GM21717 (cell line): ENCODE measurements around the gene ST7L.
"Not testable (repeated sequence)": the region's sequence is repeated elsewhere in the genome, so short reads cannot be mapped to it uniquely, and the experiment has no call there.

ENCODE experiments used
- ATAC-seq: cut with Tn5 transposase; IDR thresholded peaks from one replicate; pipeline ENCODE4 v1.9.1; 2021; ENCODE audit warnings: mild to moderate bottlenecking, moderate library complexity; ENCODE audit not compliant: unreplicated experiment

ST7L gene

GRCh38 chr1:112502826-112503225 lies 116.1 kb downstream of the ST7L start:
- no peak for ATAC-seq

- no peak for ATAC-seq
Measured at GRCh38 chr1:112501810-112502641, 116.9 kb downstream of the ST7L start.

GRCh38 chr1:112496290-112496689 lies 122.7 kb downstream of the ST7L start:
- no peak for ATAC-seq

- no peak for ATAC-seq
Measured at GRCh38 chr1:112493351-112493750, 125.6 kb downstream of the ST7L start.

GRCh38 chr1:112492076-112492475 lies 126.9 kb downstream of the ST7L start:
- no peak for ATAC-seq

GRCh38 chr1:112488141-112488540 lies 130.8 kb downstream of the ST7L start:
- no peak for ATAC-seq

GRCh38 chr1:112487686-112488085 lies 131.3 kb downstream of the ST7L start:
- ATAC-seq: not testable (repeated sequence)

GRCh38 chr1:112486063-112486462 lies 132.9 kb downstream of the ST7L start:
- not testable (repeated sequence) for ATAC-seq

GRCh38 chr1:112478314-112478713 lies 140.6 kb downstream of the ST7L start:
- ATAC-seq: no peak

GRCh38 chr1:112477550-112477949 lies 141.4 kb downstream of the ST7L start:
- ATAC-seq: no peak
